Fibroblast of lung (primary cell): ENCODE measurements around the gene CENPL. TPM values are rescaled to one million over a fixed set of nuclear protein-coding genes. Genes with fewer than 3 reads are reported as not detected.

Source experiments
- DNase-seq, 2 donors: peaks; one replicate each; pipeline versions ENCODE4 v3.0.0 to v3.0.0-alpha.2; 2010; ENCODE audit warnings: low read depth in 2 of 2
- H2AFZ ChIP-seq: 2 replicates; pipeline ENCODE4 v1.5.1; 2012; ENCODE audit warnings: low read length, control low read depth, inconsistent platforms
- H3K27ac ChIP-seq: 2 replicates; pipeline ENCODE4 v1.5.1; 2011; ENCODE audit warnings: low read length, control low read depth; ENCODE audit not compliant: insufficient read depth
- H3K27me3 ChIP-seq: 2 replicates; pipeline ENCODE4 v1.5.1; 2011; ENCODE audit warnings: mild to moderate bottlenecking, low read length; ENCODE audit not compliant: control insufficient read depth, insufficient read depth
- H3K36me3 ChIP-seq: 2 replicates; pipeline ENCODE4 v1.5.1; 2011; ENCODE audit warnings: low read length; ENCODE audit not compliant: control insufficient read depth, insufficient read depth
- H3K4me1 ChIP-seq: 2 replicates; pipeline ENCODE4 v1.5.1; 2011; ENCODE audit warnings: low read length; ENCODE audit not compliant: control insufficient read depth, insufficient read depth; ENCODE audit errors: extremely low read depth
- H3K4me2 ChIP-seq: 2 replicates; pipeline ENCODE4 v1.5.1; 2011; ENCODE audit warnings: low read length, control low read depth; ENCODE audit not compliant: insufficient read depth; ENCODE audit errors: extremely low read depth
- H3K4me3 ChIP-seq, 4 experiments: fragments of 200-600 bp in 1 of 4; sonication (generic) in 1 of 4; replicated peaks in 1 of 4; 2 replicates each; pipeline ENCODE4 v1.5.1; 2011 to 2016; ENCODE audit warnings: low read length in 4 of 4, low read depth in 3 of 4, mild to moderate bottlenecking in 3 of 4, control low read depth in 2 of 4, inconsistent platforms in 1 of 4, mixed read lengths in 1 of 4; ENCODE audit not compliant: insufficient read depth in 1 of 4; ENCODE audit errors: control extremely low read depth in 1 of 4
- H3K79me2 ChIP-seq: 2 replicates; pipeline ENCODE4 v1.5.1; 2012; ENCODE audit warnings: mild to moderate bottlenecking, low read length, inconsistent platforms; ENCODE audit not compliant: control insufficient read depth, insufficient read depth
- H3K9ac ChIP-seq: 2 replicates; pipeline ENCODE4 v1.5.1; 2011; ENCODE audit warnings: mild to moderate bottlenecking, low read length, control low read depth; ENCODE audit not compliant: insufficient read depth
- H3K9me3 ChIP-seq: 2 replicates; pipeline ENCODE4 v1.5.1; 2012; ENCODE audit warnings: low read depth, low read length; ENCODE audit not compliant: control insufficient read depth, insufficient read depth
- H4K20me1 ChIP-seq: 2 replicates; pipeline ENCODE4 v1.5.1; 2011; ENCODE audit warnings: low read length; ENCODE audit not compliant: control insufficient read depth, insufficient read depth; ENCODE audit errors: extremely low read depth
- EZH2 ChIP-seq: IDR thresholded peaks from 2 replicates; pipeline ENCODE4 v1.5.1; 2012; ENCODE audit warnings: low read length, control low read depth, mild to moderate bottlenecking; ENCODE audit errors: missing control alignments
- polyA minus RNA-seq: library from RNA; depleted of rRNA, polyadenylated mRNA; stranded (reverse); fragments of >200 nt; gene quantifications from 2 replicates; pipeline ENCODE4 v1.2.3, GENCODE V29; 2011; ENCODE audit warnings: low replicate concordance
- polyA plus RNA-seq, 2 donors: library from polyadenylated mRNA; depleted of rRNA in 1 of 2; stranded (reverse) in 1 of 2; unstranded in 1 of 2; fragments of >200 nt; gene quantifications; 2 replicates each; pipeline ENCODE4 v1.2.1, GENCODE V29; 2011 to 2012; ENCODE audit warnings: missing spikeins in 1 of 2
- total RNA-seq: library from RNA; depleted of rRNA; stranded (reverse); fragments of >200 nt; gene quantifications from 2 replicates; pipeline ENCODE4 v1.2.1, GENCODE V29; 2014
- TF ChIP-seq, protein P1 (sequence below), 2 donors: IDR thresholded peaks in 1 of 2; conservative IDR thresholded peaks in 1 of 2; 1 replicate in 1 of 2; 2 replicates in 1 of 2; pipeline ENCODE4 v1.5.1; 2011 to 2012; ENCODE audit warnings: low read length in 2 of 2, control low read depth in 1 of 2, inconsistent platforms in 1 of 2, low read depth in 1 of 2, mild to moderate bottlenecking in 1 of 2

CENPL gene, protein sequence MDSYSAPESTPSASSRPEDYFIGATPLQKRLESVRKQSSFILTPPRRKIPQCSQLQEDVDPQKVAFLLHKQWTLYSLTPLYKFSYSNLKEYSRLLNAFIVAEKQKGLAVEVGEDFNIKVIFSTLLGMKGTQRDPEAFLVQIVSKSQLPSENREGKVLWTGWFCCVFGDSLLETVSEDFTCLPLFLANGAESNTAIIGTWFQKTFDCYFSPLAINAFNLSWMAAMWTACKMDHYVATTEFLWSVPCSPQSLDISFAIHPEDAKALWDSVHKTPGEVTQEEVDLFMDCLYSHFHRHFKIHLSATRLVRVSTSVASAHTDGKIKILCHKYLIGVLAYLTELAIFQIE
- 7.2 and 16.0 TPM in 2 replicates for total RNA-seq
- 9.9 and 16.5 TPM in 2 replicates for polyA plus RNA-seq
- 6.2 and 11.8 TPM in 2 replicates for polyA plus RNA-seq (2012)
- 0.43 and 2.5 TPM in 2 replicates for polyA minus RNA-seq

DNA sequence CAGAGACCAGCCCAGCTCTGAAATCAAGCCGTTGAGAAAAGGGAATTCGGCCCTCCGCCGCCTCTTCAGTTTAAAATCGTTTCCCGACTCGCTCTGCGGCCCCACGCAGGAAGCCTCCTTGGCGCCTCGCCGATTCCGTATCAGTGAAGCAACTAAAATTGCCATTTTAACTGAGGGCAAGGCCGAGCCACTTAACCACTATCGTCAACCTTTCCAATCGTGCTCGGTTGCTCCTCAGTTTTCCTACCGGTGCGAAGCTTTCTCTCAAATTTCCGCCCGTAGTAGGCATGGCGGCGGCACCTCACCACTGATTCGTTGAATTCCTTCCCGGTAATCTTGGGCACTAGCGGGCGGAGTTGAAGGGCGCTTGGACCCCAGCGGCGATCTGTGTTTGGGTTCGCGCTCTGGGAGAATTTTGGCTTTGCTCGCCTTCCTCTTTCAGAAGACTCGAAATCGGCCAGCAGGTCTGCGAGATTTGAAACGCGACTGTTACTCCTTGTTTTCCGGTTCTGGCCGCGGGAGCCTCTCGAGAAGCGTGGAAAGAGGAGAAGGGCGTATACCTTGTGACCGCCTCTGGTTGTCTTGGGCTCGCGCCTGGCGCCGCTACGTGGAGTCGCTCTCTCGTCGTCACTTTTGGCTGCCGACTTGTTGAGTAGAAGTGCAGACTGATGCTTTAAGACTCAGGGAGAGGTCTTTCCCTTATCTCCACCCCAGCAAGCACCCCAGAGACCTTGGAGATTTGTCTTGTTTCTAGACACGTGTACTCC lies at the start of gene CENPL, which contains the start of gene DARS2:
TSS of gene CENPL (minus strand) at position 569 of the 767 bp plus-strand sequence. CDS start 13,584 bp downstream, outside the sequence.
TSS of gene DARS2 (plus strand) at position 359 of the 767 bp plus-strand sequence. CDS start 557 bp downstream, outside the sequence.
- Histone ChIP-seq H2AFZ (peak within 1 kb of the TSS; percentile 75), H3K79me2 (peaks cover 42% of the 10 kb centered on the region), H3K4me2 (peak within 1 kb of the TSS; percentile 93), H3K4me1 (no peaks in the 10 kb centered on the region), H3K36me3 (no peaks in the 10 kb centered on the region), H3K27me3 (no peaks in the 10 kb centered on the region), H4K20me1 (no peaks in the 10 kb centered on the region), H3K9ac (peak within 1 kb of the TSS; percentile 76), H3K4me3 (peak within 1 kb of the TSS; percentile 60 to 92 (median 86)), H3K9me3 (no peaks in the 10 kb centered on the region), H3K27ac (peak within 1 kb of the TSS; percentile 92)
- TF ChIP-seq, protein P1, sequence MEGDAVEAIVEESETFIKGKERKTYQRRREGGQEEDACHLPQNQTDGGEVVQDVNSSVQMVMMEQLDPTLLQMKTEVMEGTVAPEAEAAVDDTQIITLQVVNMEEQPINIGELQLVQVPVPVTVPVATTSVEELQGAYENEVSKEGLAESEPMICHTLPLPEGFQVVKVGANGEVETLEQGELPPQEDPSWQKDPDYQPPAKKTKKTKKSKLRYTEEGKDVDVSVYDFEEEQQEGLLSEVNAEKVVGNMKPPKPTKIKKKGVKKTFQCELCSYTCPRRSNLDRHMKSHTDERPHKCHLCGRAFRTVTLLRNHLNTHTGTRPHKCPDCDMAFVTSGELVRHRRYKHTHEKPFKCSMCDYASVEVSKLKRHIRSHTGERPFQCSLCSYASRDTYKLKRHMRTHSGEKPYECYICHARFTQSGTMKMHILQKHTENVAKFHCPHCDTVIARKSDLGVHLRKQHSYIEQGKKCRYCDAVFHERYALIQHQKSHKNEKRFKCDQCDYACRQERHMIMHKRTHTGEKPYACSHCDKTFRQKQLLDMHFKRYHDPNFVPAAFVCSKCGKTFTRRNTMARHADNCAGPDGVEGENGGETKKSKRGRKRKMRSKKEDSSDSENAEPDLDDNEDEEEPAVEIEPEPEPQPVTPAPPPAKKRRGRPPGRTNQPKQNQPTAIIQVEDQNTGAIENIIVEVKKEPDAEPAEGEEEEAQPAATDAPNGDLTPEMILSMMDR (conservative IDR thresholded peaks at IDR 0.05 in 1 of 2, IDR thresholded peaks at IDR 0.05 in 1 of 2; ENCODE audit: low read depth in 1 of 2, low read length in 2 of 2), result no peak
- TF ChIP-seq EZH2, result no peak
- peak; percentile 98 to 99 for DNase-seq

DNA sequence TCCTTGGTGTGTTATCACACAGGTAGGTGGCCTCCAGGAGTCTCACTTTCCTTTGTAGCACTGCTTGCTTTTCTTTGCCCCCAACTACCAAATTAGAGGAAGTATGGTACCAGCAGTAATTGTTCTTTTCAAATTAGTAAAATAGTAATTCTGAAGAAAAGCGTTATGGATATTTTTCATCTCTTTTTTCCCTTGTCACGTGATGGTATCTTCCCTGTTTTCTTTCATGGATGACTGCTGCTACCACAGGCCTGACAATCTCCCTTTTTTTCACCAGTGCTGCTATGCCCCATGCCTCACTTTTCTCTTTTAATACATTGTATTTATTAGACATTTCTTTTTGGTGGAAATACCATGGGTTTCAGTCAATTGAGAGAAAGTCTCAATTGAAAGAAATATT lies 46.8 kb upstream of the CENPL start:
- no peak for TF ChIP-seq EZH2
- TF ChIP-seq, protein P1 (conservative IDR thresholded peaks at IDR 0.05 in 1 of 2, IDR thresholded peaks at IDR 0.05 in 1 of 2; ENCODE audit: low read depth in 1 of 2, low read length in 2 of 2), result no peak
- Histone ChIP-seq H3K4me2 (no peak overlapping the region), H3K27ac (no peak overlapping the region), H2AFZ (no peak overlapping the region), H3K4me3 (no peak overlapping the region), H4K20me1 (no peaks in the 10 kb centered on the region), H3K9ac (no peak overlapping the region), H3K4me1 (peaks cover 2% of the 10 kb centered on the region), H3K79me2 (peaks cover 13% of the 10 kb centered on the region), H3K9me3 (no peaks in the 10 kb centered on the region), H3K36me3 (peaks cover 6% of the 10 kb centered on the region), H3K27me3 (no peaks in the 10 kb centered on the region)
- no peak for DNase-seq

DNA sequence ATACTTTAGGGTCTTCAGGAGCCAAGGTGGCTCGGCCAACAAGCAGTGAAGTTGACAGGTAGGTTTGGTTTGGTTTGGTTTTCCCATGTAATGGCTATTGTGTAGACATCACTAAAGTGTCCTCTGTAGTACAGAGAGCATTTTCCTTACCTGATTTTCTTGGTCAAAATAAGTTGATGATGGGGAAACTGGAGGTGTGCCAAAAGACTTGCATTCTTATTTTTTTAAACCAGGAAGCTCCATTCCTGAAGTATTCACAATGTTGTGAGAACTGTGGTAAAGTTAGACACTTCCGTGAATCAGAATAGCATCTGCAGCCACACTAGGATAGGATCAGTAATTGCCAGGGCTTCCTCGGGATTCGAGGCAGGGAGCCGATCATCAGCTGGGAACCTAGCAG lies 46.4 kb upstream of the CENPL start:
- Histone ChIP-seq H3K27me3 (no peaks in the 10 kb centered on the region), H3K27ac (no peak overlapping the region), H2AFZ (no peak overlapping the region)

More for the DNA sequence above, 46.4 kb upstream of the CENPL start:
- H3K4me1 ChIP-seq, result peaks cover 2% of the 10 kb centered on the region
- peaks cover 7% of the 10 kb centered on the region for H3K36me3 ChIP-seq
- H3K4me2 ChIP-seq, result no peak overlapping the region
- no peak overlapping the region for H3K4me3 ChIP-seq
- no peak for DNase-seq
- no peak for TF ChIP-seq EZH2
- TF ChIP-seq, protein P1 (conservative IDR thresholded peaks at IDR 0.05 in 1 of 2, IDR thresholded peaks at IDR 0.05 in 1 of 2; ENCODE audit: low read depth in 1 of 2, low read length in 2 of 2), result no peak
- no peaks in the 10 kb centered on the region for H4K20me1 ChIP-seq
- H3K9ac ChIP-seq, result no peak overlapping the region
- peaks cover 17% of the 10 kb centered on the region for H3K79me2 ChIP-seq
- H3K9me3 ChIP-seq, result no peaks in the 10 kb centered on the region
